SK-N-SH (cell line): Measurements from ENCODE around the gene TAS1R3. TPM values are rescaled to one million over a fixed set of nuclear protein-coding genes. Genes with fewer than 3 reads are reported as not detected.

Experiments
- CTCF ChIA-PET: fragments of 300-600, 350-600 bp; formaldehyde crosslinking; extraction: SDS; loops from one replicate; lab custom pipeline; 2021; lab: Yijun Ruan, JAX
- POLR2A ChIA-PET: fragments of 350-600 bp; sonication (Branson Sonifier 250); formaldehyde crosslinking; extraction: SDS; loops from one replicate; lab custom pipeline; 2020; ENCODE audit warnings: antibody characterized with exemption, inconsistent platforms; lab: Yijun Ruan, JAX
- DNase-seq: peaks from one replicate; pipeline ENCODE4 v3.0.0; 2012
- H2AFZ ChIP-seq: fragments of 200-600 bp; sonication (generic); 2 replicates; pipeline ENCODE4 v1.8.1; 2016; ENCODE audit warnings: antibody characterized with exemption, mild to moderate bottlenecking, low read depth
- H3F3A ChIP-seq: fragments of 200-600 bp; sonication (generic); replicated peaks from 2 replicates; pipeline ENCODE3; 2016; ENCODE audit warnings: antibody characterized with exemption, mild to moderate bottlenecking; ENCODE audit not compliant: insufficient read depth
- H3K27ac ChIP-seq, 2 experiments: fragments of 200-500 bp in 1 of 2; fragments of 200-600 bp in 1 of 2; sonication (Bioruptor generic) in 1 of 2; sonication (generic), shearing (Covaris generic) in 1 of 2; 2 replicates each; pipeline versions ENCODE4 v1.5.1 to v1.6.1; 2014 to 2016; ENCODE audit warnings: low read depth in 2 of 2, inconsistent platforms in 1 of 2, low read length in 1 of 2, mild to moderate bottlenecking in 1 of 2, mixed read lengths in 1 of 2
- H3K27me3 ChIP-seq: fragments of 200-600 bp; sonication (generic), shearing (Covaris generic); 2 replicates; pipeline ENCODE4 v1.6.1; 2016; ENCODE audit warnings: mixed run types; ENCODE audit not compliant: insufficient read depth
- H3K36me3 ChIP-seq, 2 experiments: fragments of 200-500 bp in 1 of 2; fragments of 200-600 bp in 1 of 2; sonication (Bioruptor generic) in 1 of 2; sonication (generic) in 1 of 2; replicated peaks in 1 of 2; 2 replicates each; pipeline versions ENCODE3 to v1.5.1; 2014 to 2016; ENCODE audit warnings: low read length in 1 of 2, mild to moderate bottlenecking in 1 of 2; ENCODE audit not compliant: insufficient read depth in 2 of 2, control insufficient read depth in 1 of 2
- H3K4me1 ChIP-seq, 2 experiments: fragments of 200-500 bp in 1 of 2; fragments of 200-600 bp in 1 of 2; sonication (Bioruptor generic) in 1 of 2; sonication (generic), shearing (Covaris generic) in 1 of 2; 2 replicates each; pipeline versions ENCODE4 v1.5.1 to v1.6.1; 2014 to 2016; ENCODE audit warnings: low read depth in 1 of 2, low read length in 1 of 2, mixed run types in 1 of 2; ENCODE audit not compliant: insufficient read depth in 2 of 2, control insufficient read depth in 1 of 2
- H3K4me2 ChIP-seq: fragments of 200-600 bp; sonication (generic), shearing (Covaris generic); 2 replicates; pipeline ENCODE4 v1.6.1; 2017; ENCODE audit warnings: mixed run types
- H3K4me3 ChIP-seq, 2 experiments: fragments of 200-500 bp in 1 of 2; fragments of 200-600 bp in 1 of 2; sonication (Bioruptor generic) in 1 of 2; sonication (generic), shearing (Covaris generic) in 1 of 2; 2 replicates each; pipeline versions ENCODE4 v1.5.1 to v1.8.1; 2014 to 2016; ENCODE audit warnings: low read depth in 2 of 2, inconsistent platforms in 1 of 2, low read length in 1 of 2, mild to moderate bottlenecking in 1 of 2, mixed read lengths in 1 of 2, moderate library complexity in 1 of 2
- H3K79me2 ChIP-seq: fragments of 200-600 bp; sonication (generic); 2 replicates; pipeline ENCODE4 v1.8.1; 2017; ENCODE audit warnings: mild to moderate bottlenecking; ENCODE audit not compliant: insufficient read depth
- H3K9ac ChIP-seq: fragments of 200-600 bp; sonication (generic); 2 replicates; pipeline ENCODE4 v1.6.1; 2017; ENCODE audit warnings: mixed run types
- H3K9me2 ChIP-seq: fragments of 200-600 bp; sonication (generic); 2 replicates; pipeline ENCODE4 v1.6.1; 2017; ENCODE audit warnings: mixed run types
- H3K9me3 ChIP-seq: fragments of 200-600 bp; sonication (generic); 2 replicates; pipeline ENCODE4 v1.6.1; 2017; ENCODE audit warnings: mixed run types, mild to moderate bottlenecking, moderate library complexity
- H4K20me1 ChIP-seq: fragments of 200-600 bp; sonication (generic); 2 replicates; pipeline ENCODE4 v1.6.1; 2017; ENCODE audit warnings: mild to moderate bottlenecking, mixed run types; ENCODE audit not compliant: insufficient read depth
- JUND ChIP-seq: IDR thresholded peaks from 2 replicates; pipeline ENCODE4 v1.4.0; 2012
- SMC3 ChIP-seq: IDR thresholded peaks from 2 replicates; pipeline ENCODE4 v1.6.1; 2012; ENCODE audit warnings: low read depth, low read length, improper control_type of control experiment
- WGBS: methylation state at CpG from one replicate; pipeline ENCODE4 v1.1.6; 2017; ENCODE audit warnings: low lambda C conversion rate; 5-methylcytosine and 5-hydroxymethylcytosine counted together
- polyA plus RNA-seq, 3 experiments: library from polyadenylated mRNA; depleted of rRNA; stranded (reverse); fragments of >200 nt; gene quantifications; 2 replicates each; pipeline ENCODE4 v1.2.3, GENCODE V29; 2012
- TF ChIP-seq, protein P1 (sequence below): IDR thresholded peaks from 2 replicates; pipeline ENCODE4 v1.4.0; 2012; ENCODE audit warnings: low read depth, borderline replicate concordance
- TF ChIP-seq, protein P2 (sequence below): IDR thresholded peaks from 2 replicates; pipeline ENCODE4 v1.6.1; 2012; ENCODE audit warnings: mild to moderate bottlenecking, low read depth, low read length, moderate library complexity

The TAS1R3 gene
- polyA plus RNA-seq, 1 of the 3 experiments (the other 2 are of a cell fraction), result 0.08 TPM

DNA sequence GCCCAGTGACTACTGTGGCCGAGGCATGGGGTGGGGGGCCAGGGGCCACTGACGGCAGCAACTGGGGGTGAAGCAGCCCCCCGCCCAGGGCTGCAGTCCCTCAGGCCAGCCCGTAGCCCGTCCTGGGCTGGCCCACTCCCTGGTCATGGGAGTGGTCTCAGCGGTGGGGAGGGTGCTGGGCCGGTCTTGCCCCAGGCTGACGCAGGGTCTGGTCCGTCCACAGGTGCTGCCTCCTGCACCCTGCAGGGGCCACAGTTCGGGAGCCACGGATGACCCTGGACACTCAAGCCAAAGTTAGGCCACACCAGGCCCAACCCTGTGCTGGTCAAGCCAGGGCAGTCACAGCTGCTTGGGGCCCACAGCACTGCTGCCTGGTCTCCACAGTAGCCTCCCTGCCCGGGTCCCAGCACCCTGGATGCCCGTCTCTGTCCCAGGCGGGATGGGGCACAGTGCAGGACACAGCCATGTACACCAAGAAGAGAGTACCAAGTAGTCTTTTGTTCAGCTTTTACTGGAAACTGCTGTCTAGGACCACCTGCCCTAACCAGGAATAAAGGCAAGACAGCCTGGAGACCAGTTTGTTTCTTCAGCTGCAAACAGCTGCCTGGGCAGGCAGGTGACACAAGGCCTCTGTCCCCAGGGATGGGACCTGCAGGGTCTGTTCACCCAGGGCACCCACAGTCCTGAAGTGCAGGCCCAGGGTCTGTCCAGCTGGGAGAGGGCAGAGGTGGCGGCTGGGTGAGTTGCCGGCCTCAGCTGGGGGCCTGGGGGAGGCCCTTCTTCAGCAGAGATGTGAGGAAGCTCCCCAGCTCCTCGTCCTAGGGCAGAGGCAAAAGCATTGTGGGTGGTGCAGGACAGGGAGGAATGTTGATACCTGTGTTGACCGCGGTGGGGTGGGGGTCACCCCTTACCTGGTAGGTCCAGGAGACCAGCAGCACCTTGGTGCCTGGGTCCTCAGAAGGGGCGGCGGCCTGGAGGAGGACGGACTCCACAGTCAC, 19.7 kb upstream of the TAS1R3 start:
- H3K9me2 ChIP-seq, result no peaks in the 10 kb centered on the region
- H3K4me1 ChIP-seq, result peaks cover 0 to 15% of the 10 kb centered on the region in 2 experiments; a peak in 1 of 4 replicates
- peaks cover 28% of the 10 kb centered on the region for H3K79me2 ChIP-seq
- DNase-seq, result no peak
- ChIA-PET POLR2A (no interaction called here), CTCF (interaction anchor here (1.1 kb wide), 1 partner anchor 8 kb away, joined by 3 read pairs; no protein-coding TSS in a partner anchor)
- peaks cover 15% of the 10 kb centered on the region; the same call in 1 of the 2 replicates for H4K20me1 ChIP-seq
- H3K27me3 ChIP-seq, result no peaks in the 10 kb centered on the region
- TF ChIP-seq JUND (no peak), SMC3 (no peak)
- no peak overlapping the region for H3K4me2 ChIP-seq
- H3F3A ChIP-seq, result no peaks in the 10 kb centered on the region
- no peak overlapping the region for H2AFZ ChIP-seq
- no peaks in the 10 kb centered on the region for H3K9me3 ChIP-seq
- WGBS, result 85% methylated on average over 6 of the region's 22 CpGs
- H3K36me3 ChIP-seq, result peaks cover 4 to 52% of the 10 kb centered on the region in 2 experiments
- no peak overlapping the region for H3K4me3 ChIP-seq
- H3K9ac ChIP-seq, result no peak overlapping the region
- H3K27ac ChIP-seq, result no peak overlapping the region

DNA sequence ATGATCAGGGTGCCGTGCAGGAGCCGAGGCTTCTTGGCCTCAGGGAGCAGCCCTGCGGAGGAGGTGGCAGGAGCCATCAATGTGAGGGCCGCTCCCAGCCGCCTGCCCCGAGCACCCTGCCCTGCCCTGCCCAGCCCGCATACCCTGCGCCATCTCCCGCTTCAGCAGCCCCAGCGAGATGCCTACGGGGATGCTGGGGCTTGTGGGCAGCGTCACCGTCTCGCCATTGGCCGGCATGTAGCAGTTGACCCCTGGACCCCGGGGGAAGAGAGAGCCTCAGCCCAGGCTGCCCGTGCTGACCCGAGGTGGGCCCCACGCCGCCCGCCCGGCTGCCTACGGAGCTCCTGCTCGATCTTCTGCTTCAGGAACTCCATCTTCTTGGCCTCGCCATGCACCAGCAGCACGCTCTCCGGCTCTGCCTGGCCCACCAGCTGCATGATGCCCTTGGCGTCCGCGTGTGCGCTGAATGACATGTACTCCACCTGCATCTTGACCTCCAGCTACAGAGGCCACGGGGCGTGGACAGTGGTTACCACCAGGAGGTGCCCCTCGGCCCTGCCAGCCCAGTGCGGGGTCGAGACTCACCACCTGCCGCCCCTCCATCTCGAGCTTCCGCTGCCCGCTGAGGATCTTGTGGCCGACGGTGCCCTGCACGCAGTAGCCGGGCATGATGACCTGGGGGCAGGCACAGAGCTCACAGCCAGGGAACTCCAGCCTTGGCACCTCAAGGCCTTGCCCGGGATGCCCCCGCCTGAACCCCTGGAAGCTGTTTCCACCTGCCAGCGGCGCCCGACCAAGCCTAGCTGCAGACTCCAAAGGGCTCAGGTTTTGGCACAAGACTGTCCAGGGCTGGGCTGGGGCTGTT, 18.4 kb upstream of the TAS1R3 start:
- Histone ChIP-seq H3K36me3 (peaks cover 12 to 56% of the 10 kb centered on the region in 2 experiments), H2AFZ (no peak overlapping the region), H3K9ac (no peak overlapping the region), H3F3A (peaks cover 3% of the 10 kb centered on the region), H3K4me2 (no peak overlapping the region), H4K20me1 (peaks cover 17% of the 10 kb centered on the region; the same call in 1 of the 2 replicates), H3K4me3 (no peak overlapping the region), H3K79me2 (peaks cover 29% of the 10 kb centered on the region), H3K27me3 (no peaks in the 10 kb centered on the region), H3K9me3 (no peaks in the 10 kb centered on the region), H3K4me1 (peaks cover 0 to 8% of the 10 kb centered on the region in 2 experiments; a peak in 1 of 4 replicates), H3K9me2 (no peaks in the 10 kb centered on the region), H3K27ac (no peak overlapping the region)
- DNase-seq, result no peak
- WGBS, result 95% methylated on average over 19 of the region's 49 CpGs
- ChIA-PET POLR2A (interaction anchor here (0.6 kb wide), 1 partner anchor 62 kb away, joined by 3 read pairs; no protein-coding TSS in a partner anchor), CTCF (interaction anchor here (0.8 to 3.7 kb wide), 4 partner anchors 21 to 59 kb away, joined by 3 to 13 read pairs (median 4); no protein-coding TSS in a partner anchor)
- TF ChIP-seq, protein P1, sequence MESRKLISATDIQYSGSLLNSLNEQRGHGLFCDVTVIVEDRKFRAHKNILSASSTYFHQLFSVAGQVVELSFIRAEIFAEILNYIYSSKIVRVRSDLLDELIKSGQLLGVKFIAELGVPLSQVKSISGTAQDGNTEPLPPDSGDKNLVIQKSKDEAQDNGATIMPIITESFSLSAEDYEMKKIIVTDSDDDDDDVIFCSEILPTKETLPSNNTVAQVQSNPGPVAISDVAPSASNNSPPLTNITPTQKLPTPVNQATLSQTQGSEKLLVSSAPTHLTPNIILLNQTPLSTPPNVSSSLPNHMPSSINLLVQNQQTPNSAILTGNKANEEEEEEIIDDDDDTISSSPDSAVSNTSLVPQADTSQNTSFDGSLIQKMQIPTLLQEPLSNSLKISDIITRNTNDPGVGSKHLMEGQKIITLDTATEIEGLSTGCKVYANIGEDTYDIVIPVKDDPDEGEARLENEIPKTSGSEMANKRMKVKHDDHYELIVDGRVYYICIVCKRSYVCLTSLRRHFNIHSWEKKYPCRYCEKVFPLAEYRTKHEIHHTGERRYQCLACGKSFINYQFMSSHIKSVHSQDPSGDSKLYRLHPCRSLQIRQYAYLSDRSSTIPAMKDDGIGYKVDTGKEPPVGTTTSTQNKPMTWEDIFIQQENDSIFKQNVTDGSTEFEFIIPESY, result no peak
- TF ChIP-seq SMC3 (no peak), JUND (no peak)
- TF ChIP-seq, protein P2, sequence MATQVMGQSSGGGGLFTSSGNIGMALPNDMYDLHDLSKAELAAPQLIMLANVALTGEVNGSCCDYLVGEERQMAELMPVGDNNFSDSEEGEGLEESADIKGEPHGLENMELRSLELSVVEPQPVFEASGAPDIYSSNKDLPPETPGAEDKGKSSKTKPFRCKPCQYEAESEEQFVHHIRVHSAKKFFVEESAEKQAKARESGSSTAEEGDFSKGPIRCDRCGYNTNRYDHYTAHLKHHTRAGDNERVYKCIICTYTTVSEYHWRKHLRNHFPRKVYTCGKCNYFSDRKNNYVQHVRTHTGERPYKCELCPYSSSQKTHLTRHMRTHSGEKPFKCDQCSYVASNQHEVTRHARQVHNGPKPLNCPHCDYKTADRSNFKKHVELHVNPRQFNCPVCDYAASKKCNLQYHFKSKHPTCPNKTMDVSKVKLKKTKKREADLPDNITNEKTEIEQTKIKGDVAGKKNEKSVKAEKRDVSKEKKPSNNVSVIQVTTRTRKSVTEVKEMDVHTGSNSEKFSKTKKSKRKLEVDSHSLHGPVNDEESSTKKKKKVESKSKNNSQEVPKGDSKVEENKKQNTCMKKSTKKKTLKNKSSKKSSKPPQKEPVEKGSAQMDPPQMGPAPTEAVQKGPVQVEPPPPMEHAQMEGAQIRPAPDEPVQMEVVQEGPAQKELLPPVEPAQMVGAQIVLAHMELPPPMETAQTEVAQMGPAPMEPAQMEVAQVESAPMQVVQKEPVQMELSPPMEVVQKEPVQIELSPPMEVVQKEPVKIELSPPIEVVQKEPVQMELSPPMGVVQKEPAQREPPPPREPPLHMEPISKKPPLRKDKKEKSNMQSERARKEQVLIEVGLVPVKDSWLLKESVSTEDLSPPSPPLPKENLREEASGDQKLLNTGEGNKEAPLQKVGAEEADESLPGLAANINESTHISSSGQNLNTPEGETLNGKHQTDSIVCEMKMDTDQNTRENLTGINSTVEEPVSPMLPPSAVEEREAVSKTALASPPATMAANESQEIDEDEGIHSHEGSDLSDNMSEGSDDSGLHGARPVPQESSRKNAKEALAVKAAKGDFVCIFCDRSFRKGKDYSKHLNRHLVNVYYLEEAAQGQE, result no peak
